ENCODE data around the gene ATAD2B.

ATAD2B gene

DNA sequence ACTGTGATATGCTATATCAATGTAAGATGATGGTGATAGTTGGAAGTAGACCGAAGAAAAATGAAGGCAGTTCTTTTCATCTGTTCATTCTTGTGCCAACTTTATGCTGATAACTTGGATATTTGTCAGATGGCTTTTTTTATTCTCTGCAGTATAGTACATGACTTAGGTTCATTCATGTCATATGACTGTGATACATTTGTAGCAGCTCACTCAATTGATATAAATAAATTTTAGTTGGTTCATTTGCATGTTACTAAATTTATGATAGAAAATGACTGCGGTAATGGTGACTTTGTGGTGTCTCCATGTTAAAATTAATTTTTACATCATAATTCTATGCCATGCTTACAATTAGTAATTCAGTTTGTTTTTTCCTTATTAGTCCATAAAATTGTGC lies 20.4 kb upstream of the ATAD2B start:
- H2AFZ ChIP-seq (ENCODE audit: low read depth, low read length): no peak overlapping the region
- H3K36me3 ChIP-seq (replicated peaks; ENCODE audit: low read depth, low read length): no peaks in the 10 kb centered on the region
- no peak overlapping the region for H3K4me3 ChIP-seq (ENCODE audit: low read length)
- H3K9ac ChIP-seq (ENCODE audit: low read length): no peak overlapping the region
- H3K4me1 ChIP-seq (ENCODE audit: low read length): no peaks in the 10 kb centered on the region
- no peaks in the 10 kb centered on the region for H3K27me3 ChIP-seq (ENCODE audit: low read depth, low read length)
- H4K20me1 ChIP-seq (ENCODE audit: insufficient read depth, low read length): no peaks in the 10 kb centered on the region
- H3K9me3 ChIP-seq (ENCODE audit: insufficient read depth, low read length): no peaks in the 10 kb centered on the region
- no peak overlapping the region for H3K4me2 ChIP-seq (ENCODE audit: low read length)
- H3K27ac ChIP-seq (ENCODE audit: low read length): no peak overlapping the region
- no peak for TF ChIP-seq EZH2phosphoT487 (IDR thresholded peaks at IDR 0.05; ENCODE audit: low read depth)
- TF ChIP-seq, protein P1, sequence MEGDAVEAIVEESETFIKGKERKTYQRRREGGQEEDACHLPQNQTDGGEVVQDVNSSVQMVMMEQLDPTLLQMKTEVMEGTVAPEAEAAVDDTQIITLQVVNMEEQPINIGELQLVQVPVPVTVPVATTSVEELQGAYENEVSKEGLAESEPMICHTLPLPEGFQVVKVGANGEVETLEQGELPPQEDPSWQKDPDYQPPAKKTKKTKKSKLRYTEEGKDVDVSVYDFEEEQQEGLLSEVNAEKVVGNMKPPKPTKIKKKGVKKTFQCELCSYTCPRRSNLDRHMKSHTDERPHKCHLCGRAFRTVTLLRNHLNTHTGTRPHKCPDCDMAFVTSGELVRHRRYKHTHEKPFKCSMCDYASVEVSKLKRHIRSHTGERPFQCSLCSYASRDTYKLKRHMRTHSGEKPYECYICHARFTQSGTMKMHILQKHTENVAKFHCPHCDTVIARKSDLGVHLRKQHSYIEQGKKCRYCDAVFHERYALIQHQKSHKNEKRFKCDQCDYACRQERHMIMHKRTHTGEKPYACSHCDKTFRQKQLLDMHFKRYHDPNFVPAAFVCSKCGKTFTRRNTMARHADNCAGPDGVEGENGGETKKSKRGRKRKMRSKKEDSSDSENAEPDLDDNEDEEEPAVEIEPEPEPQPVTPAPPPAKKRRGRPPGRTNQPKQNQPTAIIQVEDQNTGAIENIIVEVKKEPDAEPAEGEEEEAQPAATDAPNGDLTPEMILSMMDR (IDR thresholded peaks at IDR 0.05; ENCODE audit: low read depth, low read length): no peak
- H3K79me2 ChIP-seq (ENCODE audit: low read length): no peaks in the 10 kb centered on the region; the same call in 1 of the 2 replicates

DNA sequence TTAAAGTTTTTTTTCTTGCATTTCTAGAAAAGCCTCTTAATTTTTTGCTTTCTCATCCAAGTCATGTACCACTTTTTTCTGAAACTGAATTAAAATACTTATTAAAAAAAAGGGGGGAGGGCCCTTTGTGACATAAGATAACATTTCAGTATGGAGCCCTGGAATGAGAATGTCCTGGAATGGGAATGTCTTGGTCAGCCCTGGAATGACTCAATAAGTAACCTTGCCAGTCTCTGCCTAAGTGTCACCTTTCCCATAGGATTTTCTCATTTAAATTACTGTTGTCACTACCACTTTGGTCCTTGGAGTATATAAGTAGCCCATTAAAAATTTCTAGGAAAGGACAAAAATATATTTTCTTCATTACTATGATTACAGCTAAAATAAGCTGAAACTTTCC lies 18.1 kb upstream of the ATAD2B start:
- Histone ChIP-seq H2AFZ (ENCODE audit: low read depth, low read length) (no peak overlapping the region), H3K27me3 (ENCODE audit: low read depth, low read length) (no peaks in the 10 kb centered on the region), H3K36me3 (replicated peaks; ENCODE audit: low read depth, low read length) (no peaks in the 10 kb centered on the region), H3K4me2 (ENCODE audit: low read length) (no peak overlapping the region), H3K9ac (ENCODE audit: low read length) (no peak overlapping the region), H3K4me1 (ENCODE audit: low read length) (peaks cover 4% of the 10 kb centered on the region; the same call in 1 of the 2 replicates), H3K9me3 (ENCODE audit: insufficient read depth, low read length) (no peaks in the 10 kb centered on the region), H3K4me3 (ENCODE audit: low read length) (no peak overlapping the region), H3K79me2 (ENCODE audit: low read length) (peaks cover 12% of the 10 kb centered on the region), H4K20me1 (ENCODE audit: insufficient read depth, low read length) (no peaks in the 10 kb centered on the region; the same call in 1 of the 2 replicates), H3K27ac (ENCODE audit: low read length) (no peak overlapping the region)
- TF ChIP-seq EZH2phosphoT487 (IDR thresholded peaks at IDR 0.05; ENCODE audit: low read depth): no peak
- TF ChIP-seq, protein P1 (IDR thresholded peaks at IDR 0.05; ENCODE audit: low read depth, low read length): no peak

DNA sequence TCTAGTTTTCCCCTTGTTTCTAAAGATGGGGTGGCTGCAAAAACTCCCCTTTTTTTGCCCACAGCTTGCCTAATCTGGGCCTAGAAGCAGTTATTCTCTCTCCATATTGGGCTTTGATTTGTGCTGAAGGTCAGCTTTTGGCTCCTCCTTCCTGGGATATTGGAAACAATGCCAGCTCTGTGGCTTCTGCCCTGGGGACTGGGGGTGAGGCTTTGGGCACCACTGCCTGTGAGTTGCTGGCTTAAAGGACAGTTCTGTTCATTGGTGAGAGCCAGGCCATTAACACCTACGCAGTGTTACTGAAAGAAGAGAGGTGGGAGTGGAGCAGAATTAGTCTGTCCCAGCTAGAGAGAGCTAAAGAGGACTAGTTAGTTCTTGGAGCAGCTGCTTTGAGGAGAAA lies 17.6 kb upstream of the ATAD2B start:
- no peak overlapping the region for H3K27ac ChIP-seq (ENCODE audit: low read length)
- no peak overlapping the region for H3K4me3 ChIP-seq (ENCODE audit: low read length)
- peaks cover 4% of the 10 kb centered on the region; the same call in 1 of the 2 replicates for H3K4me1 ChIP-seq (ENCODE audit: low read length)
- no peaks in the 10 kb centered on the region; the same call in 1 of the 2 replicates for H4K20me1 ChIP-seq (ENCODE audit: insufficient read depth, low read length)
- no peaks in the 10 kb centered on the region for H3K36me3 ChIP-seq (replicated peaks; ENCODE audit: low read depth, low read length)
- no peaks in the 10 kb centered on the region for H3K27me3 ChIP-seq (ENCODE audit: low read depth, low read length)
- H3K9ac ChIP-seq (ENCODE audit: low read length): no peak overlapping the region
- peaks cover 12% of the 10 kb centered on the region for H3K79me2 ChIP-seq (ENCODE audit: low read length)
- TF ChIP-seq, protein P1 (IDR thresholded peaks at IDR 0.05; ENCODE audit: low read depth, low read length): no peak
- no peak overlapping the region for H3K4me2 ChIP-seq (ENCODE audit: low read length)
- H3K9me3 ChIP-seq (ENCODE audit: insufficient read depth, low read length): no peaks in the 10 kb centered on the region
- no peak overlapping the region for H2AFZ ChIP-seq (ENCODE audit: low read depth, low read length)

DNA sequence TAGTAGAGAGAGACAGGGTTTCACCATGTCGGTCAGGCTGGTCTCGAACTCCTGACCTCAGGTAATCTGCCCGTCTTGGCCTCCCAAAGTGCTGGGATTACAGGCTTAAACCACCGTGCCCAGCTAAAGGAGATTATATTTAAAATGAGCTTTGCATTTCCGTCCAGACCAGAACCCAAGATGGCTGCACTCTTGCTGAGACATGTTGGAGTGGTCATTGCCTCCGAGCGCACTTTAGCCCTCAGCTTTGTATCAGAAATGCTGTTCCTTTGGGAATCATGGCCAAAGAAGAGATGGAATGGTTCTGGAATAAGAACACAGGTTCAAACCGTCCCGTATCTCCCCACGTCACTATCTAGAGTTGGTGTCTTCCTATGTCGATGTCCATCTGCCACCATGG lies 16.7 kb upstream of the ATAD2B start:
- TF ChIP-seq, protein P1 (IDR thresholded peaks at IDR 0.05; ENCODE audit: low read depth, low read length): no peak
- no peak for TF ChIP-seq EZH2phosphoT487 (IDR thresholded peaks at IDR 0.05; ENCODE audit: low read depth)
- Histone ChIP-seq H3K27me3 (ENCODE audit: low read depth, low read length) (peaks cover 8% of the 10 kb centered on the region; the same call in 1 of the 2 replicates), H3K9ac (ENCODE audit: low read length) (no peak overlapping the region), H3K9me3 (ENCODE audit: insufficient read depth, low read length) (no peaks in the 10 kb centered on the region), H2AFZ (ENCODE audit: low read depth, low read length) (no peak overlapping the region), H3K4me3 (ENCODE audit: low read length) (no peak overlapping the region), H3K4me1 (ENCODE audit: low read length) (peaks cover 9% of the 10 kb centered on the region; the same call in 1 of the 2 replicates), H3K79me2 (ENCODE audit: low read length) (peaks cover 12% of the 10 kb centered on the region), H3K27ac (ENCODE audit: low read length) (no peak overlapping the region), H4K20me1 (ENCODE audit: insufficient read depth, low read length) (no peaks in the 10 kb centered on the region; the same call in 1 of the 2 replicates), H3K4me2 (ENCODE audit: low read length) (no peak overlapping the region), H3K36me3 (replicated peaks; ENCODE audit: low read depth, low read length) (no peaks in the 10 kb centered on the region)
